ENCODE data around the gene EFCAB8.

EFCAB8 gene

GRCh38 chr20:32858701-32859372 lies at the start of gene EFCAB8:
TSS of gene EFCAB8 (plus strand) at chr20:32858923. CDS start at chr20:32863793, 4,870 bp downstream.
- DNase-seq, result no peak

GRCh38 chr20:32809907-32810306 lies 48.8 kb upstream of the EFCAB8 start:
- DNase-seq, result no peak

- no peak for DNase-seq
Observed at GRCh38 chr20:32810941-32811340, 47.8 kb upstream of the EFCAB8 start.

- no peak for DNase-seq
Observed at GRCh38 chr20:32811886-32812285, 46.8 kb upstream of the EFCAB8 start.

GRCh38 chr20:32819992-32820697 lies 38.6 kb upstream of the EFCAB8 start:
- DNase-seq, result peak in 31 of 58 donors; percentile 34 to 92 (median 76)

- DNase-seq, result peak in 7 of 58 donors; percentile 5 to 45 (median 31)
Observed at GRCh38 chr20:32820698-32821377, 37.9 kb upstream of the EFCAB8 start.

- DNase-seq, result no peak
Observed at GRCh38 chr20:32822225-32822624, 36.5 kb upstream of the EFCAB8 start.

- peak in 1 of 58 donors; percentile 8 for DNase-seq
Observed at GRCh38 chr20:32823078-32823477, 35.6 kb upstream of the EFCAB8 start.

- no peak for DNase-seq
Observed at GRCh38 chr20:32823737-32824588, 34.8 kb upstream of the EFCAB8 start.

GRCh38 chr20:32828029-32828680 lies 30.6 kb upstream of the EFCAB8 start:
- no peak for DNase-seq

GRCh38 chr20:32829311-32830005 lies 29.3 kb upstream of the EFCAB8 start:
- DNase-seq, result no peak

GRCh38 chr20:32830437-32830836 lies 28.3 kb upstream of the EFCAB8 start:
- DNase-seq, result peak in 5 of 58 donors; percentile 4 to 22 (median 15)

GRCh38 chr20:32831982-32832381 lies 26.7 kb upstream of the EFCAB8 start:
- DNase-seq, result no peak

- DNase-seq, result no peak
Observed at GRCh38 chr20:32832664-32833063, 26.1 kb upstream of the EFCAB8 start.

- DNase-seq, result no peak
Observed at GRCh38 chr20:32834972-32835371, 23.8 kb upstream of the EFCAB8 start.

GRCh38 chr20:32837157-32837556 lies 21.6 kb upstream of the EFCAB8 start:
- no peak for DNase-seq

- peak in 4 of 58 donors; percentile 5 to 19 (median 8) for DNase-seq
Observed at GRCh38 chr20:32839227-32839981, 19.3 kb upstream of the EFCAB8 start.

- DNase-seq, result no peak
Observed at GRCh38 chr20:32839982-32840285, 18.8 kb upstream of the EFCAB8 start.

GRCh38 chr20:32841174-32841573 lies 17.5 kb upstream of the EFCAB8 start:
- DNase-seq, result no peak

GRCh38 chr20:32841632-32842031 lies 17.1 kb upstream of the EFCAB8 start:
- DNase-seq, result no peak

All from anterior cingulate cortex (tissue), 58 donors.